Stimulated activated CD8-positive, alpha-beta memory T cell treated with anti-CD3 and anti-CD28 coated beads, Interleukin-7, amount 100 ng/mL, for 4 hours (primary cell): ENCODE measurements around the gene GALNT18.
"Not testable (repeated sequence)": the region's sequence is repeated elsewhere in the genome, so short reads cannot be mapped to it uniquely, and the experiment has no call there.

Source experiments
- DNase-seq, 2 donors: peaks; one replicate each; pipeline ENCODE4 v3.0.0-alpha.2; 2020; ENCODE audit warnings: low read depth in 2 of 2

The GALNT18 gene

DNA sequence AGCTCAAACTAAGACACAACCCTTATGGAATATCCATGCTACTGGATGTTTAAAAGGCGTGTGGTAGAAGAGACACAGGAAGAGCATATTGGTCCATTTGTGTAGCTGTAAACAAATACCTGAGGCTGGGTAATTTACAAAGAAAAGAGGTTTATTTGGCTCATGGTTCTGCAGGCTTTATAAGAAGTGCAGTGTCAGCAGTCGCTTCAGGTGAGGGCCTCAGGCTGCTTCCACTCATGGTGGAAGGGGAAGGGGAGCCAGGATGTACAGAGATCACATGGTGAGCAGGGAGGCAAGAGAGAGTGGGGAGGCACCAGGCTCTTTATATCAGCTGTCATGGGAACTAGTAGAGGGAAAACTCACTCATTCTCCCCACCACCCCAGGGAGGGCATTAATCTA lies 237.0 kb downstream of the GALNT18 start:
- DNase-seq, result no peak

DNA sequence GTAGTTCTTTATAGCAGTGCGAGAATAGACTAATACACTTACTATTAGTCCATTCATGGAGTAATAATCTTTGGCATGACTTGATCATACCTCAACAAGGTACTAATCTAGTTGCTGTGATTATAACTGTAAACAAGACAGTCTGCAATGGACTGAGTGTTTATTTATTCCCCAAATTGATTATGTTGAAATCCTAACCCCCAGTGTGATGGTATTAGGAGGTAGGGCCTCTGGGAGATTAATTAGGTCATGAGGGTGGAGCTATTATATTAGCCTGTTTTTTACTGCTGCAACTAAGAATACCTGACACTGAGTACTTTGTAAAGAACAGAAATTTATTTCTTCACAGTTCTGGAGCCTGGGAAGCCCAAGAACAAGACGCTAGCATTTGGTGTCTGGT lies 237.8 kb downstream of the GALNT18 start:
- DNase-seq, result no peak

DNA sequence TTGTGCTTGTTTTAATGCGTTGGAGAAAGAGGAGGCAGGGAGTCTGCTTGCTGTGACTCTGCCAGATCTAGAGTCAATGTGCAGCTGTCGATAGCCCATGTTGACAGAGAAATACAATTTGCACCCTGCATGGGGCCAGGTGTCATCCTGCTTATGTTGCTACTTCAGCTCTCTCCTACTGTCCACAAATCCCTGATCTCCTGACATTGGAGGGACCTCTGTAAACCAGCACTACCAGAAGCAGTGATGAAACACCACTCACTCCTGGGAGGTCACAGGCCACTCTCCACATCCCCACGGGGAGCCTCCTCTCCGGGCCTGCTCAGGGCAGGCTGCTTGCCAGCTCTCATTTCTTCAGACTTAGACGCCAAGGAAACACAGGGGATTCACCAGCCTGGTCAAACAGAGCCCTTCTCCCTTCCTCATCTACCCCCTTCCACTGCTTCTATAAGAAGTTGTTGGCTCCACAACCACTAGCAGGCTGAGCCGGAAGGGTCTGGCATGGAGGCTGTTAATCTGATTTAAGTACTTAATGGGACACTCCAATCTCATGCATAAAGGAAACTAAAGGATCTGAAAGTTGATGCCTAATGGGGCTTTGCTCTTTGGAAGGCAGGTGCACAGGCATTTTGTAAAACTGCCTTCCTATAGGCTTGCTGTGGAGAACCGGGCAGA lies 238.8 kb downstream of the GALNT18 start:
- DNase-seq, result no peak

DNA sequence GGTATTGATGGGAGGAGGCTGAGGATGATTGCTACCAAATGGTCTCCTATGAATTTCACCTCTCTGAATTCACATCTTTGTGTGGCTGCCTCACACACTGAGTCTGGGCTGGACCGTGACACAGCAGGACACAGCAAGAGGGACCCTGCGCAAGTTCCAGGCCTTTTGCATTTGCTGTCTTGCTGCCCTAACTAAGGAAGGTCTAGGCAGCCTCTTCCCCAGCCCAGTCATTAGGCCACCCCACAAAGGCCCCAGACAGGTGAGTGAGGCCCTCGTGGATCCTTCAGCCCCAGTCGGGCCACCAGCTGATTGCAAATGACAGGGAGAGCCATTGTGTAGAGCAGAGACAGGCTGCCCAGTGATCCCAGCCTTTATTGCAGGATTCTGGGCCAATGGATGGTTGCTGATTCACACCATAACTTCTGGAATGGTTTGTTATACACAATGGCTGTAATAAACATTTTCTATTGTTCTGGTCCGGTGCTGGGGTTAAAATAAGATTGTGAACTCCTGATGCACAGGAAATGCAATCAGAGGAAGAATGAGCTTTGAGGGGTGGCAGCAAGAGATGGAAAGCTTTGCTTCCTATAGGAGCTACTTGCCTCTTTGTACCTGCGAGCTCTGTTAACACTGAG lies 240.2 kb downstream of the GALNT18 start:
- DNase-seq, result no peak

DNA sequence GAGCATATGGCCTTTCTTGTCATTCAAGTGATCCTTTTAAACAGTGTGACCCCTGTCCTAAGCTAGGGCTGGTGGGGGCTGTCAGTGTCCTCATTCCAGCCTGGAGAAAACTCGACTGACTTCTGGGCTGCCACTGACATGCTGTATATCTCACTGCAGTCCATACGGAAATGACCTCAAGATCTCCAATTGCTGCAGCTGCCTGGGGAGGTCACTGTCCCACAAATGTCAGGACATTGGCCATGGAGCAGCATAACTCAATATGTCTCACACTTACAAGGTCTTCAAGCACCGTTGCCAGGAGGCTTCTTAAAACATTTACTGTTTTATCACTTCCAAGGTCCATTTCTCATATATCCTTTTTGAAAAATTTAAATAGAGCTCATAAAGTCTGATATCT lies 240.9 kb downstream of the GALNT18 start:
- DNase-seq, result no peak

DNA sequence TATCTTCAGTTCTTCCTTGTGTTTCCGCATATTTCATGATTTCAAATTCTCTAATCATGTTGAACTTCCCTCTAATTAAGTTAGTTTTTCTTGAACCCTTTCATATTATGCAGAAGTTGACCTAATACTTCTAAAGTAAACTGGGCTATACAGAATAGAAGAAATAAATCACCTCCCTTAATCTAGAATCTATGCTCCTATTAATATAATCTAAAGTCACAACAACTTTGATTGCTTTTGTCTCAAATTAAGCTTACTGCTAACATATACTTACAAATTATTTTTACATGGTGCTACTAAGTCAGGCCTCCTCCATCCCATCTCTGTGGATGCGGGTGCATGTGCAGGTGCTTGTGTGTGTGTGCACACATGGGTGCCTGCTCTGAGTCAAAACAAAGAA lies 241.5 kb downstream of the GALNT18 start:
- no peak for DNase-seq

DNA sequence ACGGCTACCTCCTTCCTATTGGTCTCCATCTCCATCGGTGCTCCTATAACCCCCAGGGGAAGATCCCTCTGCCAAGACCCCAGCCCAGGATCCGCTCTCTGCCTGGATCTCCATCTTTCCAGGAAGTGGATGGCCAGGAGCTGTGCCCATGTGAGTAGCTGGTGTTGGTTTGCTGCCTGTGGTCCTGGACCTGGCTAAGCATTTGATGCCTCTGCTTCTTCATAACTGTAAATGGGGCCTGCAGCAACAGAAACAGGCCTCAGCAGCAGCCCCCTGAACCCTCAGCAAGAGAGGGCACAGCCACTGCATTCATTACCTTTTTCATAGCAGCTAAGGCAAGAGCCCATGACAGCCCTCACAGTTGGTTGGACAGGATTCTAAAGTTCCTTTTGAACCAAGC lies 242.1 kb downstream of the GALNT18 start:
- DNase-seq, result no peak

DNA sequence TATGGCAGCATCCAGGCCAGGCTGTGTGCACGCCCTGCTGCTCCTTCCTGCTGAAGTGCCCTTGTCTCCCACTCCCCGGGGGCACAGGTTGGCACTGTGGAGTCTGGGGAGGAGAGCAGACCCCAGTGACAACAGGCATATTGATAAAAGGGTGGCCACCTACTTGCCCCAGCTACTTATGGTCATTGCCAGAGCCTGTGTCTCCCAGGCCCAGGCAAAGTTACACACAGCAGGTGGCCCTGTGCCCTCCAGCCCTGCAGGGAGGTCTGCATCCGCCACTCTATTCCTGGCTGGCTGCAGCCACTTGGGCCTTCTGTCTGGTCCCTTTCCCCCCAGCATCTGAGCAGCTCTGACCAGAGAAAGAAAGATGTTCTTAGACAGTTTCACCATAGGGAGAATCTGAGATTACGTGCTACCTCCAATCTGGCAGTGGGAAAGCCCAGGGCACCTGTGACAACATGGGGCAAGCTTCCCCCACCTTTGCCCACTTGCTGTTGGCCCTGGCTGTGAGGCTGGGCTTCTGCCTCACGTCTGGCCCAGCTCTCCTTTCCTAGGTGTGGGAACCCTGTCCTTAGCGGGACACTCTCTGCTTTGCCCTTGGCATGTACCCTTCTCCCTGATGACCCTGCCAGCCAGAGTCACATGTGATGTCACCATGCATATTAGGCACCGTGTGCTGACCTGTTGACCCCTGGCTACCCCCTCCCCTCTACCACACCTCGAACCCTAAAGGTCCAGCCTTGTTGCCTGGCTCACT lies 243.4 kb downstream of the GALNT18 start:
- no peak for DNase-seq

DNA sequence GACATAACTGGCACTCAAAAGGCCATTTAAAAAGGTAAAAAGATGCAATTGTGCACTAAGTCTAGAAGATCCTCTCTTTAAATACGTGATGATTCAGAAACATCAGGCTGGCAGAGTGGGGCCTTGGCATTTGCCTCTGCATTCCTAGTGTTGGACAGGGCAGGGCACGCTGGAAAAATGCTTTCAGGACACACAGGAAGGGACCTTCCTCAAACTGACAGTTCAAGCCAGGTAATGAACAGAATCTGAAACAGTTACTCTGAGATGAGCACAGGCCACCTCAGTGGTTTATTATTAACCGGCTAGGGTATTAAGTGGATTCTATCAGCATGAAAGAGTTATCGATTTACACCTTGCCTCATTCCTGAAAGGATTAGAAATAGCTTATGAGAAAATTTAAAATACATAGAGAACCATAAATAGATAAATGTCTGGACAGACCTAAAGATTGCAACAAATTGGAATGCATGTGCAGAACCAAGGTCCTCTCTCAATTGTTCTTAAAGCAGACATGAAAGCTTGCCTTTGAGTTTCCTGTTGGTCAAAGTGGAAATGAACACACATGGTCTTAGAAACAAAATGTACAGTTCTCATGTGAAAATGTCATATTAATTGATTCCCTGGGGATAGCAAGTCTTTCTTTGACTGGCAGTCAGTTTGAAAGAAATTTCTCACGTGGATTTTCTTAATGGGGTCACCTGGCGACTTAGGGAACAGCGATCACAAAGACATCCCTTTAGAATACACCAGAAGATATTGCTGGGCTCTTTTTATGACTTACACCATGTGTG lies 247.3 kb downstream of the GALNT18 start:
- DNase-seq, result no peak

DNA sequence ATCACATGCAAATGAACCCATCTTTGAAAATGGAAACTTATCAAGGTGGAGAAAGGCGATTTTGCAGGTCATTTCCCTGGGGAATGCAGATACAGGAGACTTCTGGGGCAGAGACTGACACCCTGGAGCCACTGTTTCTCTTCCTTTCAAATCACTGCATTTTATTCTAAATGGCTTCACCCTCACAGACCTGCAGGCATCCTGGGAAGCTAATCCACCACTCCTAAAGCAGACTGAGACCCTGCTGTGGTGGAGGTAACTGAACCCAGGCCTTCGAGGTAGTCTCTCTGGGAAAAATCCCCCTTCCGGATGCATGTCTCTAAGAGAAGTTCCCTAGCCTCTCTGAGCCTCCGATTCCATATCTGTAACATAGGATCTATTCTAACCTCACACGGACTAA lies 247.9 kb downstream of the GALNT18 start:
- DNase-seq, result no peak

DNA sequence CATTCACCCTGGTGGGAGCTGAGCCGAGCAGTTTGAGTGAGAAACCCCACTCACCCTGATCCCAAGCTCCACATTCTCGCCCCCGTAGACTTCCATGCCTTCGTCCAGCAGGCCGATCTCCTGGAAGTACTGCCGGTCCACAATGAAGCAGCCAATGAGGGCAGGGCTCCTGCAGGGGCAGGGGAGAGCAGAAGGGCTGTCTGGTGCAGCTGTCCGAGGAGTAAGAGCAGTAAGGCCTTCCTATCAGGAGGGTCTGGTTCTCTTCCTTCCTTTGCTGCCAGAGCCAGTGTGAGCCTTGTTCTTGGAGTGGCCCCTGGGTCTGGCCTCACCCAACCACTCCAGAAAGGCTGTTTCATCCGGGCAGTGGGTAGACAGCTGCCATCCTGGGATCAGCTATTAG lies 249.3 kb downstream of the GALNT18 start:
- no peak for DNase-seq

DNA sequence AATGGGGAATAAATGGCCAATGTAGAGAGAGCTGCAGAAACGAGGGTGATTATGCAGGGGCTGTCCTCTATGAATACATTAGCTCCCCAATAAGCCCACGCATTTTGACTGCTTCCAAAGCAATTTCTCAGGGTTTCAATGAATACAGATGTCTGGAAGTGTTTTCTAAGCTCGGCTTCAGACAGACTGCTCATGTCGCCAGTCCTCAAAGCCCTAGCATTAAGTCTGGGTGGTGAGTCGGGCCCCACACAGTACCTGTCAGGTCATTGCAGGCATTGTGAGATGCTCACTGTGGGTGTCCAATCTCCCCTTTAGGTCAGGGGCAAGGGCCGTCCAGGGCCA lies 250.9 kb downstream of the GALNT18 start:
- DNase-seq, result no peak

DNA sequence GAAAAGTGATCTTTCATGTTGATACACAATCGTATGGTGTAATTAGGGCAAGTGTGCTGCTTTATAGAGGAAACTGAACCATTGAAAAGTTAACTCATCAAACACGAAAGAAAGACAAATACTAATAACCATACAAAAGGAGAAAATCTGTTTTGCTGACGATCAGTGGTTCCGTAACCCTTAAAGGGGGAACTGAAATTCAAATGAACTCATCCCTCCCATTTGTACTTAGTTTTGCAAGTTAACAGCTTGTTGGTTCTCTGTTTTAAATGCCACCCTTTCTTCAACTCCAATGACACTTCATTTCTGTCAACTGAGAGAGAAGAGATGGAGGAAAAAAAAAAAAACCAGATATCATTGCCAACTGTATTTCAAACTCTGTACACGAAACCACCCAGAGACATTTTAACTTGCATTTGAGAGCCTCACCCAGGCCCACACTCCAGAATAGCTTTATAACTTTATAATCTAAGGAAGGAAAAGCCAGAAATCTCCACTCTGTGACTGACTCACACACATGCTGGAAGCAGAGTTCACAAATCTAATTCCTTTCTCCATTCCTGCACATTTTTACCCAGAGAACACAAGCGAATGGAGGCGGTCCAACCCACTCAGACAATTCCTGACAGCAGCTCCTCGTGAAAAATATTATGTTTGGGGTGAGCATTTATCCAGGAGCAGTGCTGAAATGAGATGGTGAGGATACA lies 251.4 kb downstream of the GALNT18 start:
- DNase-seq, result no peak

DNA sequence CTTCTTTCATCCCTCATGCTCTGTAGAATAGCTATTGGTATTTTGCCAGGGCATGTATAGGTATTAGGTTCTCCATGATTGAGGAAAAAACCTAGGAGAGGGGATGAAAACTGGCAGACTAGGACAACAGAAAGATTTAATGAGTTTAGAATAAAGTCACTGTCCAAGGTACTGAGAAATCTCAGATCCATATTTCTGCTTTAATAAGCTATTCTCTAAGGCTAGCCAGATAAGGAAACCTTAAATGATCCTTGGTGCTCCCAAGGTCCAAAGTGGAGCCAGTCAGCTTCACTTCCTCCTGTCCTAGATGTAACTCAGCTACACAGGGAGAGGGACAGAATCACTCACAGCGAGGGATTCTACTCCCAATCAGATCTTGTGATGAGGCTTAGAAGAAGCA lies 255.0 kb downstream of the GALNT18 start:
- DNase-seq, result no peak

DNA sequence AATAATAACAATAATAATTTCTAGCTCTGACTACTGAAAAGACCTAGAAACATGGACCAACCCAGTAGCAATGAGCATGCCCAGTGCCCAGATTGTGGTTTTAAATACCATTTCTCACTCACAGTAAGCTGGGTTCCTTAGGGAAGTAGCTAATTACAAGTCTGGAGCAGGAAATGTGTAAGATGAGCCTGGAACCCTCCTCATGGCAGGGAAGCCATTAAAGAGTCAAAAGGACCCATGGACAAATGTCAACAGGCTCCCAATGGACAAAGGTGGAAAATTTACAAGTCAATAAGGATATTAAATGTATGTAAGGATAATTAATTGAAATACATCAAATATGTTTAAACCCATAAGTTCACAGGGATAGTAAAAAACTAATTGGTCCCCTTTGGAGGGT lies 258.1 kb downstream of the GALNT18 start:
- no peak for DNase-seq

DNA sequence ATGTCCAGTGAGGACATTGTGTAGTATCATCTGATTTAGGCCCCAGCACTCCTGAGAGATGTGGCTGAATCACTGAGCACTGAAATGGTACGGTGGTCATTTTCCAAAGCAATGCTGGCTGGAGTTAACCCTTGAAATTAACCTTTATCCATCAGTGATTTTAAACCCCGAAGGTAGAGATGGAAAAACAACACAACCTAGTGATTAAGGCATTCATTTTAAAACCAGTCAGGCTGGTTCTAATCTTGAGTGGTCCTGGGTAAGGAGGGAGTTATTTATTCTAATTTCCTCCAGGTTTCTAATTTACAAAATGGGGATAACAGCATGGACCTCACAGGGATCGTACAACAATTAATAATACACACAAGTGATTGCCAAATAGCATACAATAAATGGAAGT lies 262.2 kb downstream of the GALNT18 start:
- DNase-seq, result no peak

DNA sequence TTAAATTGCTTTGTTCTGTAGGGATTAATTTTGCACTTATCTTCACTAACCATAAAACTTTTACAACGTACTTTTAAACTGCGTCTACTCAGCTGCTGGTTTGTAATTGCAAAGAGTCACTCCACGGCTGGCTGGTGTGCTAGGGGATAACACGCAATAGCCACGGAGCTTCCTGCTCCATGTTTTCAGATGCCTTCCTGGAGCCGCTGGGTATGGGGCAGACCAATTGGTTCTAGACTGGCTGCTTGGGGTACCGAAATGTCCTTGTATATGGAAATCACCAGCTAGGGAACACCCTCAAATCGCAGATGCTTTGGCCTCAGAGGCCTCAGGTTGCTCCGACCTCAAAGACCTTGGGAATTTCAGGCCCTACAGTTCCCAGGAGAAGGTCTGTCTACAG lies 265.0 kb downstream of the GALNT18 start:
- DNase-seq, result no peak

DNA sequence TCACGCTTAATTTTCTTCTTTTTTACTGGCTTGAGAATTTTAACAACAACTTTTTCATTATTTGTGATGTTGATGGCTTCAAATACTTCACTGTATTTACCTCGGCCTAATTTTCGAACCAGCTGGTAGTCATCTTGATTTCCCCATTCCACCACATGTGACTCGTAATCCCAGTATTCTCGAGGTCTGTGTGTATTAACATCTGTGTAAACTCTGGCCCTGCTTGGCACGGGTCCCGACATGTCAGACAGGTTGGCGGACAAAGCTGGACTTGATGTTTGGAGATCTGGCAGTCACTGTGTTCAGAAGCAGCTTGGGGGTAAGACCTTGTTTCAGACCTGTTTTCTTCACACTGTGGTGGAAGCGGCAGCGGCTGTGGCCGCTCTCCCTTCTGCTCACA lies 268.9 kb downstream of the GALNT18 start, which contains the start of gene CSNK2A3:
Gene CSNK2A3, minus strand, starts transcription at position 373 of the 400 bp plus-strand sequence. Its CDS starts 131 bp downstream, at position 242.
- not testable (repeated sequence) for DNase-seq

DNA sequence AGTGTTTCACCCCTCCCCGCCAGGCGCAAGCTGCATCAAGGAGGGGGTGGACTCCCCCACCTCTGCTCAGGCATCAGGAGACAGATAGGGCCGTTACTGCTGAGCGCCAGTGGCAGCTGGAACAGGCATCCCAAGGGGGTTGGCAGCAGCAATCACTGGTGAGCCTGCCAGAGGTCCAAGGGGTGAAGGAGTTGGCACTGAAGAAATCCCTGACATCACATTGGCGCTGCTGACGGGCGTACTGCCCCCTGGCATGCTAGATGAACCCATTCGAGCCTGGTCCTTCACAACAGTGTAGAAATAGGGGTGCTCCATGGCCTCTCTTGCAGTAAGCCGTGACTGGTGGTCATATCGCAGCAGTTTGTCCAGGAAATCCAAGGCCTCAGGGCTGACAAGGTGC lies 270.0 kb downstream of the GALNT18 start:
- not testable (repeated sequence) for DNase-seq

DNA sequence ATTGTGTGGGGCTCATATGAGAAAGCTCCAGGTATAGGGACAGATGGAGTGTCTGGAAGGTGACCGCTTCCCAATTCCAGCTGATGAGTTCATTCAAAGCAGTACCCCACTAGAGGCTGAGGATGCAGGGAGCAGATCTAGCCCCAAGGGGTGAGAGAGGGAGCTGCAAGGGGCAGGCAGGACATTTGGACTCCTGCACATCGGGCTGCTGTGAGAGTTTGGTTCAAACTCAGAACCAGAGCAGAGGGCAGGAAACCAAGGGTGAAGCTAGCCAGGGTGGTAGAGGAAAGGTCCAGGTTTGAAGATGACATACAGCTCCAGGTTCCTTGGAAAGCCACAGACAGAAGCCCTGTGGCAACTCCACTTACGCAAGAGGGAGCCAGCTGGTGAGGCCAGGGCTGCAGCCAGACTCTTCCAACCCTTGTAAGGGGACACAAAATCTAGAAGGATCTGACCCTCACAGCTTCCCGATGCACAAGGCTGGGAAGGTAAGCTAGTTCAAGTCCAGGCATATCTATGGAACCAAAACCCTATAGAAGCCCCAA lies 270.7 kb downstream of the GALNT18 start:
- DNase-seq, result no peak

DNA sequence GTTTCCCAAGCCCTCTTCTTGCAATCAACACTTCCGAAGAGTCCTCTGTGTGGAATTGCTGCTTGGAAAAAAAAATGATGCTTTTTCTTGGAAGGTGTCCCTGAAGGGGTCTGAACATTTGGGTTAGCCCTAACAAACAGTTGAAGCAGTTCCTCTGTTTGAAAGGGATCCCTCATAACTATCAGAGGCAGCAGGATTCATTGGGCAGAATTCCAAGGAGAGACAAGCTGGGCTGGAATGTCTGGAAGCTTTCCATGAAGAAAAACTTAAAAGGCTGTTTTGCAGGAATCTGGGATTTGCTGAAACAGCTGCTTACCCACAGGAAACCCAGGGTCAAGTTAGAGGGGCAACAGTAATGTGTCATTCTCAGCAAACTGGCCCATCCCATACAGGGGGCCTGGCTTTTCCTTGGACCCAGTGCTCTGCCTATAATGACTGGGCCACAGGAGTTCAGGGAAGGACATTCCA lies 271.9 kb downstream of the GALNT18 start:
- no peak for DNase-seq
